Measurements from ENCODE around the gene FGF19.

Gene FGF19

GRCh38 chr11:69685348-69685747 lies 18.5 kb downstream of the FGF19 start:
- no peak overlapping the region for H3K4me2 ChIP-seq (ENCODE audit: low read length)
- no peak overlapping the region for H4K12ac ChIP-seq (ENCODE audit: low read depth, low read length)
- H3K18ac ChIP-seq (ENCODE audit: low read length): no peak overlapping the region
- no peaks in the 10 kb centered on the region for H3K4me1 ChIP-seq (ENCODE audit: control insufficient read depth in 1 of 2, insufficient read depth in 2 of 2, low read length in 2 of 2)
- H3K79me2 ChIP-seq (ENCODE audit: control insufficient read depth, insufficient read depth, low read length, poor library complexity): no peaks in the 10 kb centered on the region
- DNase-seq: no peak
- H3K36me3 ChIP-seq (ENCODE audit: control insufficient read depth in 1 of 2, insufficient read depth in 2 of 2, low read length in 2 of 2): no peaks in the 10 kb centered on the region
- H3K4me3 ChIP-seq (ENCODE audit: low read depth, low read length): no peak overlapping the region
- H2AK5ac ChIP-seq (ENCODE audit: low read length): no peak overlapping the region
- H3K79me1 ChIP-seq (ENCODE audit: low read length): no peaks in the 10 kb centered on the region
- no peak overlapping the region for H3K23ac ChIP-seq (ENCODE audit: low read length)
- no peak overlapping the region for H3K14ac ChIP-seq (ENCODE audit: low read length)
- no peak overlapping the region for H4K8ac ChIP-seq (ENCODE audit: low read depth, low read length)
- H3K27me3 ChIP-seq (ENCODE audit: insufficient read depth, low read length): no peaks in the 10 kb centered on the region
- peaks cover 4% of the 10 kb centered on the region for H3K9me3 ChIP-seq (ENCODE audit: insufficient read depth, low read depth, low read length)
- H3K4ac ChIP-seq (ENCODE audit: low read depth, low read length): no peak overlapping the region
- H3K9ac ChIP-seq (ENCODE audit: low read length): no peak overlapping the region
- no CpG with 5 or more reads among the region's 8 CpGs for WGBS (ENCODE audit: extremely low coverage, insufficient coverage, insufficient read length)
- H3K27ac ChIP-seq (ENCODE audit: low read depth, low read length): no peak overlapping the region
- H2BK5ac ChIP-seq (ENCODE audit: low read depth, low read length, poor library complexity): no peak overlapping the region
- H4K91ac ChIP-seq (ENCODE audit: low read depth, low read length): no peak overlapping the region
- H2BK12ac ChIP-seq (ENCODE audit: low read length): no peak overlapping the region
- no peak overlapping the region for H2AFZ ChIP-seq (ENCODE audit: insufficient read depth, low read length, poor library complexity)
- H2BK120ac ChIP-seq (ENCODE audit: insufficient read depth, low read length, poor library complexity): no peak overlapping the region

GRCh38 chr11:69684651-69685050 lies 19.2 kb downstream of the FGF19 start:
- no peak overlapping the region for H3K27ac ChIP-seq (ENCODE audit: low read depth, low read length)
- no peak overlapping the region for H2AFZ ChIP-seq (ENCODE audit: insufficient read depth, low read length, poor library complexity)
- H3K4me3 ChIP-seq (ENCODE audit: low read depth, low read length): no peak overlapping the region
- no peak overlapping the region for H2BK12ac ChIP-seq (ENCODE audit: low read length)
- no peak overlapping the region for H3K23ac ChIP-seq (ENCODE audit: low read length)
- H3K9ac ChIP-seq (ENCODE audit: low read length): no peak overlapping the region
- H4K12ac ChIP-seq (ENCODE audit: low read depth, low read length): no peak overlapping the region
- H3K79me2 ChIP-seq (ENCODE audit: control insufficient read depth, insufficient read depth, low read length, poor library complexity): no peaks in the 10 kb centered on the region
- H3K79me1 ChIP-seq (ENCODE audit: low read length): no peaks in the 10 kb centered on the region
- H3K18ac ChIP-seq (ENCODE audit: low read length): no peak overlapping the region
- H3K36me3 ChIP-seq (ENCODE audit: control insufficient read depth in 1 of 2, insufficient read depth in 2 of 2, low read length in 2 of 2): no peaks in the 10 kb centered on the region
- peaks cover 4% of the 10 kb centered on the region for H3K9me3 ChIP-seq (ENCODE audit: insufficient read depth, low read depth, low read length)
- H3K27me3 ChIP-seq (ENCODE audit: insufficient read depth, low read length): no peaks in the 10 kb centered on the region
- no peak for DNase-seq
- no CpG with 5 or more reads among the region's 11 CpGs for WGBS (ENCODE audit: extremely low coverage, insufficient coverage, insufficient read length)
- no peak overlapping the region for H3K4ac ChIP-seq (ENCODE audit: low read depth, low read length)
- no peak overlapping the region for H2AK5ac ChIP-seq (ENCODE audit: low read length)
- no peak overlapping the region for H4K8ac ChIP-seq (ENCODE audit: low read depth, low read length)
- H3K4me1 ChIP-seq (ENCODE audit: control insufficient read depth in 1 of 2, insufficient read depth in 2 of 2, low read length in 2 of 2): no peaks in the 10 kb centered on the region
- H3K4me2 ChIP-seq (ENCODE audit: low read length): no peak overlapping the region
- H2BK5ac ChIP-seq (ENCODE audit: low read depth, low read length, poor library complexity): no peak overlapping the region
- H4K91ac ChIP-seq (ENCODE audit: low read depth, low read length): no peak overlapping the region
- H3K14ac ChIP-seq (ENCODE audit: low read length): no peak overlapping the region
- no peak overlapping the region for H2BK120ac ChIP-seq (ENCODE audit: insufficient read depth, low read length, poor library complexity)

- Histone ChIP-seq H3K4ac (ENCODE audit: low read depth, low read length) (no peak overlapping the region), H3K79me1 (ENCODE audit: low read length) (no peaks in the 10 kb centered on the region), H3K4me3 (ENCODE audit: low read depth, low read length) (no peak overlapping the region), H3K9me3 (ENCODE audit: insufficient read depth, low read depth, low read length) (peaks cover 4% of the 10 kb centered on the region), H2AFZ (ENCODE audit: insufficient read depth, low read length, poor library complexity) (no peak overlapping the region), H4K91ac (ENCODE audit: low read depth, low read length) (no peak overlapping the region), H2AK5ac (ENCODE audit: low read length) (no peak overlapping the region), H3K18ac (ENCODE audit: low read length) (no peak overlapping the region), H3K27ac (ENCODE audit: low read depth, low read length) (no peak overlapping the region), H2BK5ac (ENCODE audit: low read depth, low read length, poor library complexity) (no peak overlapping the region), H3K36me3 (ENCODE audit: control insufficient read depth in 1 of 2, insufficient read depth in 2 of 2, low read length in 2 of 2) (no peaks in the 10 kb centered on the region), H3K27me3 (ENCODE audit: insufficient read depth, low read length) (no peaks in the 10 kb centered on the region), H3K79me2 (ENCODE audit: control insufficient read depth, insufficient read depth, low read length, poor library complexity) (no peaks in the 10 kb centered on the region), H3K14ac (ENCODE audit: low read length) (no peak overlapping the region), H3K4me1 (ENCODE audit: control insufficient read depth in 1 of 2, insufficient read depth in 2 of 2, low read length in 2 of 2) (no peaks in the 10 kb centered on the region), H2BK12ac (ENCODE audit: low read length) (no peak overlapping the region), H4K12ac (ENCODE audit: low read depth, low read length) (no peak overlapping the region), H3K4me2 (ENCODE audit: low read length) (no peak overlapping the region), H3K9ac (ENCODE audit: low read length) (no peak overlapping the region), H4K8ac (ENCODE audit: low read depth, low read length) (no peak overlapping the region), H2BK120ac (ENCODE audit: insufficient read depth, low read length, poor library complexity) (no peak overlapping the region), H3K23ac (ENCODE audit: low read length) (no peak overlapping the region)
- peak in 1 of 2 donors; percentile 30 for DNase-seq
- WGBS (ENCODE audit: extremely low coverage, insufficient coverage, insufficient read length): no CpG with 5 or more reads among the region's 9 CpGs
Measured at GRCh38 chr11:69683764-69684333, 20.0 kb downstream of the FGF19 start.

- no peaks in the 10 kb centered on the region for H3K27me3 ChIP-seq (ENCODE audit: insufficient read depth, low read length)
- H3K4me3 ChIP-seq (ENCODE audit: low read depth, low read length): no peak overlapping the region
- no peak overlapping the region for H2AK5ac ChIP-seq (ENCODE audit: low read length)
- H3K4ac ChIP-seq (ENCODE audit: low read depth, low read length): no peak overlapping the region
- no peak overlapping the region for H2AFZ ChIP-seq (ENCODE audit: insufficient read depth, low read length, poor library complexity)
- no peaks in the 10 kb centered on the region for H3K79me1 ChIP-seq (ENCODE audit: low read length)
- no peak overlapping the region for H4K91ac ChIP-seq (ENCODE audit: low read depth, low read length)
- H3K4me2 ChIP-seq (ENCODE audit: low read length): no peak overlapping the region
- H4K8ac ChIP-seq (ENCODE audit: low read depth, low read length): no peak overlapping the region
- no CpG with 5 or more reads among the region's 7 CpGs for WGBS (ENCODE audit: extremely low coverage, insufficient coverage, insufficient read length)
- no peaks in the 10 kb centered on the region for H3K36me3 ChIP-seq (ENCODE audit: control insufficient read depth in 1 of 2, insufficient read depth in 2 of 2, low read length in 2 of 2)
- no peak overlapping the region for H2BK5ac ChIP-seq (ENCODE audit: low read depth, low read length, poor library complexity)
- H3K79me2 ChIP-seq (ENCODE audit: control insufficient read depth, insufficient read depth, low read length, poor library complexity): no peaks in the 10 kb centered on the region
- H2BK12ac ChIP-seq (ENCODE audit: low read length): no peak overlapping the region
- H2BK120ac ChIP-seq (ENCODE audit: insufficient read depth, low read length, poor library complexity): no peak overlapping the region
- H4K12ac ChIP-seq (ENCODE audit: low read depth, low read length): no peak overlapping the region
- H3K9ac ChIP-seq (ENCODE audit: low read length): no peak overlapping the region
- no peak overlapping the region for H3K18ac ChIP-seq (ENCODE audit: low read length)
- H3K27ac ChIP-seq (ENCODE audit: low read depth, low read length): no peak overlapping the region
- no peaks in the 10 kb centered on the region for H3K4me1 ChIP-seq (ENCODE audit: control insufficient read depth in 1 of 2, insufficient read depth in 2 of 2, low read length in 2 of 2)
- H3K14ac ChIP-seq (ENCODE audit: low read length): no peak overlapping the region
- H3K9me3 ChIP-seq (ENCODE audit: insufficient read depth, low read depth, low read length): peaks cover 4% of the 10 kb centered on the region
- no peak overlapping the region for H3K23ac ChIP-seq (ENCODE audit: low read length)
- DNase-seq: no peak
Measured at GRCh38 chr11:69682681-69683326, 21.0 kb downstream of the FGF19 start.
